ENCODE data around the gene PTPN13.

The PTPN13 gene

DNA sequence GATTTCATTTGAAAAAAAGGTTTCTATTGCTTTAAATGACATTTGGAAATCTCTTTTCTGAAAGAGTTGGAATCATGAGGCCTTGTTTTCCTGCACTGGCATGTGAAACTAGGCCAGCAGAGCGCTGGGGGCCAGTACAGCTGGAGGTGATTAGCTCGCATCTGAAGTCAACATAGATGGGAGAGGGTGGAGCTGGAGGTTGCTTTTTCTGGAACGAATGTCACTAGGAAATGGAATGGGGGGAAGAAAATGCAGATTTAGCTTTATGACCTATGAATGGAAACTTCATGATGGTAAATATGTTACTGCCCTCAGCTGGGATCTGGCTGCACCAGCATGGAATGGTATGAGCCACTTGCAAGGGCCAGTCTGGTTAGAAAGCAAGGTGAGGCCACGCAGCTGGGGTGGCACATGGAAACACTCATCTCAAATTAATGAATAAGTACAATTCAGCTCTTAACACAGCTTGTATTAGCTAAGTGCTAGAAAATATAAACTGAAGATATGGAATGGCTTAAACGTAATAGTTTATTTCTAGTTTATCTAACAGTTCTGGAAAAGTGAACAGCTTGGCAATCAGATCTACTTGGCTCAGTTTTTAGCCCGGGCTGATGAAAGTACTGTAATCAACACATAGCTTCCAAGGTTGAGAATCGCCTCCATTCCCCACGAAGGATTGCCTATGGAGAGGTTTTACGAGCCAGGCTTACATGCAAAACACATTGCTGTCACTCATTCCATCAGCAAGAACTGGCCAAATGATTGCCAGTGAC is 222.6 kb downstream of the PTPN13 start:
- DNase-seq (ENCODE audit: low read depth in 1 of 2, low spot score in 1 of 2) = no peak

DNA sequence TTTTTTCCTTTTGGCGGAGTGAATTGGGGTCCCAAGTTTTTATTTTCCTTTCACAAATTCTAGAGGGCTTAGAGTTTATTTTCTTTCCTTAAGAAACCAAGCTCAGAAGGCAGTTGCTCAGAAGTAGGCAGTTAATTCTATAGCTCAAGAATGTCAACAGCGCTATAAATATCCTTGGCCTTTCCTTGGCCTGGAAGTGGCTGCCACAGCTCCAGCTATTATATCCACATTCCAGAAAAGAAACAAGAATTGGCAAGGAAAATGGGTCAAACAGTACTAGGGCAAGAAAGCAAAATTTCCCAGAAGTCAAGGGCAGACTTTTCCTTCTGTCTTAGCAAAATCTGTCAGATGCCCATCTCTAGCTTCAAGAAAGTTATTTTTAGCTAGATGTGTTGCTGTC is 224.1 kb downstream of the PTPN13 start:
- no peak for DNase-seq (ENCODE audit: low read depth in 1 of 2, low spot score in 1 of 2)

- DNase-seq (ENCODE audit: low read depth in 1 of 2, low spot score in 1 of 2) = no peak
Observed at GRCh38 chr4:86818841-86819240, 224.7 kb downstream of the PTPN13 start.

DNA sequence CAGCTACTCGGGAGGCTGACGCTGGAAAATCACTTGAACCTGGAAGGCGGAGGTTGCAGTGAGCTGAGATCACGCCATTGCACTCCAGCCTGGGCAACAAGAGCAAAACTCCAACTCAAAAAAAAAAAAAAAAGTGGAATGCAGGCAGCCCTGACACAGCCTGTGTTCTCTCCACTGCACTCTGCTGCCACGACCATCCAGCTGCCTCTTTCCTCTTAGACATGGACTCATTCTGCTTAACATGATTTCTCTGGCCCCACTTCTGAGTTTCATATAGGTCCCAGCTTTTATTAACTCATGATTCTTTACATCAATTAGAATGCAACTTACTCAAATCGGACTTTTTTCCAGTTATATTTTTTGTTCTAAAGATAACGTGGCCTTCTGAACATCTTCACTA is 225.4 kb downstream of the PTPN13 start:
- no peak for DNase-seq (ENCODE audit: low read depth in 1 of 2, low spot score in 1 of 2)

GRCh38 chr4:86821151-86821550 is 227.0 kb downstream of the PTPN13 start:
- DNase-seq (ENCODE audit: low read depth in 1 of 2, low spot score in 1 of 2) = no peak

- DNase-seq (ENCODE audit: low read depth in 1 of 2, low spot score in 1 of 2) = no peak
Observed at GRCh38 chr4:86822136-86822535, 228.0 kb downstream of the PTPN13 start.

DNA sequence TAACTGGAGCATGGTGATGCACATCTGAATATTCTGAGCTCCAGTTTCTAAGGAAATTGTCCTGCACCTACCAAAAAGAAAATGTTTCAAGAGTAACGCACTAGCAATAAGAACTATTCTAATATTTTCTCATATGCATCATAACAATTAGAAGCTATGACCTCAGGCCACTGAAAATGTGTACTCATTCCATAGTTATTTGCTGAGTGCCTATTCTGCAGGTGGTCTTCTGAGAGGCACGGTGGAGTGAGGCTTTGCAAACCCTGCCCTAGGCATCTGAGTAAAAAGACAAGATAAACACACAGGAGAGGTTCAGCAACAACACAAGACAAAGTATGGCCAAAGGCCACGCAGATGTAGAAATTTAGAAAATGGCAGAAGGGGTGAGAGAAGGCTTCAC is 231.4 kb downstream of the PTPN13 start:
- DNase-seq (ENCODE audit: low read depth in 1 of 2, low spot score in 1 of 2) = no peak

DNA sequence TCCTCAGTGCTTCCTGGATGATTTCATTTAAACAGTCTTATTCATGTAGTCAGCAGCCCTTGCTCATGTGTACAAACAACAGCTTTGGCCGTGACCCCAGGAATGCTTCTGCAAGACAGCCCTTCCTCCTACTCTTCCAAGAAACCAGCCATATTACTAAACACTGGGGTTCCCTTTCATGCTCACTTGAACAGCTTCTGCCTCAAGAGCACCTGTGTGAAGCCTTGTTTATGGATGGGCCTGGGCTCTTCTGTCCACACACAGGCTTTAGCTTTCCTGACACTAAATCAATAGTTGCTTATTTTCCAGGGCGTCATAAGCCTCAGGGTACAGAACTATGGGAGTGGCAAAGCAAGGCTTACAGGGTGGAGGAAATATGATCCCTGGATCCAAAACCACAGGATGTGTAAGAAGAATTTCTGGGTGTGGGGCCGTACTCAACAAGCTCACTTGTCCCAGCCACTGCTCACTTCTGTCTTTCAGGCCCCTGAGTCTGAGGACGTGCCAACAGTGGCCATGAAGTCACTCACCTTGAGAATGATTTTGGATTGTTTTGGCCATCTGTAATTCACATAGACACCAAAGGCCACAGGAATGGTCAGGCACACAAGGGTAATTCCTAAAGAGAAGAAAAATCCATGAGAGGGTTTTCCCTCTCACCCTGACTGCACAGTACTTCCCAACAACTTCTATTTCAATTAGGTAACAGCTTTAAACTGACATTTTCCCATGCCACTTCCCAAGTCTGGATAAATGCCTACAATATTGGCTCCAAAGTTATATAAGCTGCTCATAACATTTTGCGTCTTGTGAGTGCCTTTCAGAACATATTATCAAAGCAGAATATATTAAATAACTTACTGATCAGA is 237.4 kb downstream of the PTPN13 start:
- DNase-seq (ENCODE audit: low read depth in 1 of 2, low spot score in 1 of 2) = no peak

DNA sequence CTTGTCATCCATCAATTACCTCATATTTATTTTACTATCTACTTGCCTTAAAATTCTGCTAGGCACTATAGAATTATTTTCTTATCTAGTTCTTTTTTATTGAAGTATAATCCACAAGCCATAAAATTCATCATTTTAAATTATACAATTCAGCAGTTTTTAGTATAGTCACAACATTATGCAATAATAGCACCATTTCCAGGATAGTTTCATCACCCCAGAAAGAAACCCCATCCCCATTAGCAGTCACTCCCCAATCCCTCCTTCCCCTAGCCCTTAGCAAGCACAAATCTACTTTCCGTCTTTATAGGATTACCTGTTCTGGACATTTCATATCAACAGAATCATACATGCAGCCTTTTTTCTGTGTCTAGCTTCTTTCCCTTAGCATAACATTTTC is 239.5 kb downstream of the PTPN13 start:
- DNase-seq (ENCODE audit: low read depth in 1 of 2, low spot score in 1 of 2) = no peak

DNA sequence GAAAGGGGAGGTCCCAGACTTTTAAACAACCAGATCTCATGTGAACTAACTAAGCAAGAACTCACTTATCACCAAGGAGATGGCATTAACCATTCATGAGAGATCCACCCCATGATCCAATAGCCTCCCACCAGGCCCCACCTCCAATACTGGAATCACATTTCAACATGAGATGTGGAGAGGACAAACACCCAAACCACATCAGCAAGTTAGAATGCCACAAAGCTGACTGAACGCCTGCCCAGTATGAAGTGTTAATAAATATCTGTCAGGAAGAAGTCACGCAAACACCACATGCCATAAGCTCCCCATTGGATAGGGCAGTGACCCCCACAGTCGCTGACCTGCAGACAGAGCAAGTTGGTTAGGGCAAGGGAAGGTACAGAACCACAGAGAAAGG is 240.8 kb downstream of the PTPN13 start:
- no peak for DNase-seq (ENCODE audit: low read depth in 1 of 2, low spot score in 1 of 2)

DNA sequence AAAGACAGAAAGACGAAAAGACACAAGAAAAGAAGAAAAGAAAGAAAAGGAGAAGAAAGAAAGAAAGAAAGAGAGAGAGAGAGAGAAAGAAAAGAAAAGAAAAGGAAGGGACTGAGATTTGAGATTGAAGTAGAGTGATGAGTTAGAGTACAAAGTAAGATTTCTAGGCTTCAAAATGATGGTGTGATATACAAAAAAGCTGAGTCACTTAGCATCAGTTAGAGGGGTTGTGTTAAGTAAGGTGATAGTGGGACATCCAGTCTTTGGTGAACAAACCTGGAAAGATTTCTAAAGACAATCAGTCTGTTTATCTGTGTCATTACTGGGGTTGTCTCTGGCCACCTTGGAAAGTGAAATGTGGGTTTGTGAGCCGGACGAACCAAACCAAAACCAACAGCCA is 241.6 kb downstream of the PTPN13 start:
- no peak for DNase-seq (ENCODE audit: low read depth in 1 of 2, low spot score in 1 of 2)

- DNase-seq (ENCODE audit: low read depth in 1 of 2, low spot score in 1 of 2) = no peak
Observed at GRCh38 chr4:86837691-86838503, 243.8 kb downstream of the PTPN13 start.

DNA sequence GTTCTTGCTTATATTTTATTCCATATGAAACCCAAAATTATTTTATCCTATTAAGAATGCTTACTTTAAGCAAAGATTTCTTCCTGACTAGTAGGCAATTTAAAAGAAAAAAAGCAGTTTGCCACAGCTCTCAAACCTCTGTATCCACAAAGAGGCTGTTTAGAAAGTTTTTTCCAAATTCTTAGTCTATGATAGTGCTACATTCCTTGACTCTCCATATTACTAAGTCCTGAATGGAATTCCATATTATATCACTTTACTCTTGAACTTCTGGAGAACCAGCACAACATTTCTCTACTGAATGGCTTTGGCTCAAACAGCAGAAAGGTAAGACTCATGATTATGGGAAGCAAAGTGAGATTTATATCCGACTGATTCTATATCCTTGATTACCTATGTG is 246.7 kb downstream of the PTPN13 start:
- DNase-seq (ENCODE audit: low read depth in 1 of 2, low spot score in 1 of 2) = no peak

GRCh38 chr4:86841309-86841708 is 247.2 kb downstream of the PTPN13 start:
- no peak for DNase-seq (ENCODE audit: low read depth in 1 of 2, low spot score in 1 of 2)

- no peak for DNase-seq (ENCODE audit: low read depth in 1 of 2, low spot score in 1 of 2)
Observed at GRCh38 chr4:86845593-86845992, 251.5 kb downstream of the PTPN13 start.

GRCh38 chr4:86846921-86847320 is 252.8 kb downstream of the PTPN13 start:
- DNase-seq (ENCODE audit: low read depth in 1 of 2, low spot score in 1 of 2) = no peak

DNA sequence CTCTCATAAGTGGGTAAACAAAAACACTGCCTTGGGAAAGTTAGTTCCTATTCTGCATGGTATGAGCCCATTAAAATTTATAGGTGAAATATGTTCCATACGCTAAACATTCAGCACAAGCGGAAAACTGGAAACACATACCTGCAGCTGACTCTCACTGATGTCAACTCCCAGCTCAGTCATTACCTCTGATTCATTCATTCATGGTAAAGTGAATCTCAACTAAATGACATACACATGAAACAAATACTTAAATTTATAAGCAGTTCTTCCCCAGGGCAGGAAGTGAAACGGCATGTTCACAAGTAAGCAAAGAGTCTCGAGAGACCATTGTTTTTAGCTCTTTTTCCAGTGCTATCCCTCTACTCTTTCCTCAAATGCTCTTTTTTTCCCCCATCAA is 253.5 kb downstream of the PTPN13 start:
- no peak for DNase-seq (ENCODE audit: low read depth in 1 of 2, low spot score in 1 of 2)

GRCh38 chr4:86848136-86848535 is 254.0 kb downstream of the PTPN13 start:
- DNase-seq (ENCODE audit: low read depth in 1 of 2, low spot score in 1 of 2) = no peak

DNA sequence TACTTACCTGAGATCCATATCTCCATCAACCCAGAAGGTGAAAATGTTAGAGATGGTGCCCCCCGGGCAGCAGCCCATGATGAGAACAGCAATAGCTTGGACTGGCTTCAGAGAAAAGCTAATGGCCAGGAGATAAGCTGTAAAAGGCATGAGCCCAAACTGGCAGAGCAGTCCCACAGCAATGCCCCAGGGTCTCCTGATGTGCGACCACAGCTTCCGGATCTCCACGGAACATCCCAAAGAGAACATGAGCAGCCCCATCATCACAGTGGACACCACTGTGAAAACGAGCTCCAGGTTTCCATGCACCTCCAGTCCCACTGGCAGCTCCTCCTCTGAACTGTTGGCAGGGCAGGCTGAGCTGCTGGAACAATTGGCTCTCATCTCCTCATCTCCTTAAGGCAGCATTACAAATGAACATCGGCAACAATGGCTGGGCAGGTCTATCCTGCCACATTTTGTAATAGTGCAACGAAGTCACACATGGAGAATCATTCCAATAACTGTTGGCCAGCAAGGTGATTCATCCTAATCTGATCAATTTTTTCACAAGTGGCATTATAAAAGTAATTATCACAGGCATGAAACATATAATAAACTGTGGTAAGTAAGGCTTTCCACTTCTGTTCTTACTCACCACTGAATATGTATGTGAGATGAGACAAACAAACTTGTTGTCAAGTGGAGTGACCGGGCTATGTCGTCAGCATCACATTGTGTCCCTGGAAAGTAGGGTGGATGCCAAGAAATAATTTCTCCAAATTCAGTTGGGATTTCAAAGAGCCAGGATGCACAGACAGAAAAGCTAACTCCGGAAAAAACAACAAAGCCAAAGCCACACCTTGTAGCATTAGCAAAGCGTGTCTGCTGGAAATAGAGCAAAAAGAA is 254.9 kb downstream of the PTPN13 start, which contains the start of gene SLC10A6:
Gene SLC10A6, minus strand, starts transcription at position 653 of the 888 bp plus-strand sequence. Its CDS starts 269 bp downstream, at position 384.
- DNase-seq (ENCODE audit: low read depth in 1 of 2, low spot score in 1 of 2) = no peak

GRCh38 chr4:86853209-86853608 is 259.1 kb downstream of the PTPN13 start:
- DNase-seq (ENCODE audit: low read depth in 1 of 2, low spot score in 1 of 2) = no peak
